HTR-8/SVneo (cell line): ENCODE measurements around the gene SGPP1.
"Not testable (repeated sequence)": the region's sequence is repeated elsewhere in the genome, so short reads cannot be mapped to it uniquely, and the experiment has no call there.

Experiments
- DNase-seq: peaks from one replicate; pipeline ENCODE4 v3.0.0; 2011; ENCODE audit warnings: low spot score, mixed read lengths; ENCODE audit not compliant: insufficient read length
- FAIRE-seq: peaks from 2 replicates; lab custom pipeline; 2011; peaks lifted over from hg19 to GRCh38; lab: Jason Lieb, UNC

The SGPP1 gene

DNA sequence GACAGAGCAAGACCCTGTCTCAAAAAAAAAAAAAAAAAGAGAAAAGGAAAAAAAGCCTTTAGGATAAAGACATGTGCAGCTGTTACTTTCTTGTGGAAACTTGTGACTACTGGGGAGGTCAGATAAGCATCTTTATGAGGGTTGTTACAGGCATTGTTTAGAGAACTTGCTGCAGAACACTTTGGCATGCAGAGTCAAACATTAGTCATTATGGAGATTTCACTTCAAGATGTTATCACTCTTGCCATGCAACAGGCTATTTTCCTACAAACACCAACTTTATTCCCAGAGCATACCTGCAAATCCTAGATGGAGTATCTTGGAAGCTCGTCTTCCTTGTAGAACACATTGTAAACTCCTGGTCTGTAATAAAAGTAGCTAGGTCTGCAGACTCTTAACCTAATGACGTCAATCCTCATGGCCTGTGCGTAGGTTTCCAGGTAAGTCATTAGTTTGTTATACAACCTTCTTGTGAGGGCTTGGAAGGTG lies 49.9 kb downstream of the SGPP1 start:
- FAIRE-seq = peak; percentile 99
- DNase-seq = peak; percentile 98

GRCh38 chr14:63676615-63677014 lies 51.2 kb downstream of the SGPP1 start:
- FAIRE-seq (no peak), DNase-seq (no peak)

DNA sequence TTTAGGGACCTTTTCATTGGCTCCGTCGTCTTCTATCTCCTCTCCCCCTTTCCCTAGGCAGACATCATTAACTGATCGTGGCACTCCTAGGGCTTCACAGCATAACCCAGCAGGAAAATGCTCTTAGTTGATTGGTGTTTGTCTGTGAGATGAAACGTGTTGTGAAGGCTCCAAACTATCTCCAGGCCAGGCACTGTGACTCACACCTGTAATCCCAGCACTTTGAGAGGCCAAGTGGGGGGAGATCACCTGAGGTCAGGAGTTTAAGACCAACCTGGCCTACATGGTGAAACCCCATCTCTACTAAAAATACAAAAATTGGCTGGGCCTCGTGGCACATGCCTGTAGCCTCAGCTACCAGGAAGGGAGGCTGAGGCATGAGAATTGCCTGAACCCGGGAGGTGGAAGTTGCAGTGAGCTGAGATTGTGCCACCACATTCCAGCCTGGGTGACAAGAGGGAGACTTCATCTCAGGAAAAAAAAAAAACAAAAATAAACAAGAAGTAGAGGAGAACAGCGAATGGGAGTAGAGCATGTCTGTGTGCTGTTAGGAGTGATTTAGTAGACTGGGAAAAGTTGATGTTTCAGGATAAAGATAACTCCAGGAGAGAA lies 53.9 kb downstream of the SGPP1 start:
- FAIRE-seq = peak; percentile 97
- no peak for DNase-seq

- FAIRE-seq = no peak
These were observed 54.6 kb downstream of the SGPP1 start for GRCh38 chr14:63673255-63673654.

DNA sequence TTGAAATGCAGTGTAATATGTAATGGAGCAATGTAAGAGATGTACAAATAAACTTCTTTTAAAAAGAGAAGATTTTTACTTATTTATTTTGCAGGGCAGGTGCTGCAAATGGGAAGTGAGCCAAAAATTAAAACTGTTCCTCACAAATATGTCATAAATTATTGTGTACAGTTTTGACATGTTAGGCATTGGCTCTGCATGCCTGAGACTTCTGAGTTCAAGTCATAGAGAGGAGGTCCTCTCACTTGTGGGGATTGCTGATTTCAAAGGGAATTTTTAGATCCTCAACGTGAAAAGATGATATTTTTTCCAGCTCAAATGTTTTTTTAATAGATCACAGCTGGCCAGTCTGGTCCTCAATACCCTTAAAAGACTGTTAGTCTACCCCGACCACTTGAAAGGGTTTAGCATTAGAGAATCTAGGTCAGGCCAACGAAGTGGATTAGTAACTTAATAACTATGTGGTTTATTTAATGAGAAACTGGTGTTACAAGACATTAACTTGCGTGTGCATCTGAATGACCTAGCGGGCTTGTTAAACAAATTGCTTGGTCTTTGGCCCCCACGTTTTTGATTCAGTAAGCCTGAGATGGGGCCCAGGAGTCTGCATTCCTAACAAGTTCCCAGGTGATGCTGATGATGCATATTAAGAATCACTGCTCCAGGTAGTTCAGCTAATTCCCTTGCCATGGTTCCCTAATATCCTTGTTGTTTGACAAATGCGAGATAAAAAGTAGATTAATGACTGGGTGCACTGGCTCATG lies 55.3 kb downstream of the SGPP1 start:
- no peak for FAIRE-seq

More at GRCh38 chr14:63673255-63673654, 54.6 kb downstream of the SGPP1 start:
- no peak for DNase-seq

GRCh38 chr14:63671987-63672386 lies 55.9 kb downstream of the SGPP1 start:
- peak; percentile 95 for FAIRE-seq
- no peak for DNase-seq

More for the DNA sequence above, 55.3 kb downstream of the SGPP1 start:
- DNase-seq = no peak

GRCh38 chr14:63670692-63671091 lies 57.2 kb downstream of the SGPP1 start:
- DNase-seq (no peak), FAIRE-seq (peak; percentile 72)

- DNase-seq = no peak
- FAIRE-seq = peak; percentile 89
These were observed 61.5 kb downstream of the SGPP1 start for GRCh38 chr14:63666335-63666734.

DNA sequence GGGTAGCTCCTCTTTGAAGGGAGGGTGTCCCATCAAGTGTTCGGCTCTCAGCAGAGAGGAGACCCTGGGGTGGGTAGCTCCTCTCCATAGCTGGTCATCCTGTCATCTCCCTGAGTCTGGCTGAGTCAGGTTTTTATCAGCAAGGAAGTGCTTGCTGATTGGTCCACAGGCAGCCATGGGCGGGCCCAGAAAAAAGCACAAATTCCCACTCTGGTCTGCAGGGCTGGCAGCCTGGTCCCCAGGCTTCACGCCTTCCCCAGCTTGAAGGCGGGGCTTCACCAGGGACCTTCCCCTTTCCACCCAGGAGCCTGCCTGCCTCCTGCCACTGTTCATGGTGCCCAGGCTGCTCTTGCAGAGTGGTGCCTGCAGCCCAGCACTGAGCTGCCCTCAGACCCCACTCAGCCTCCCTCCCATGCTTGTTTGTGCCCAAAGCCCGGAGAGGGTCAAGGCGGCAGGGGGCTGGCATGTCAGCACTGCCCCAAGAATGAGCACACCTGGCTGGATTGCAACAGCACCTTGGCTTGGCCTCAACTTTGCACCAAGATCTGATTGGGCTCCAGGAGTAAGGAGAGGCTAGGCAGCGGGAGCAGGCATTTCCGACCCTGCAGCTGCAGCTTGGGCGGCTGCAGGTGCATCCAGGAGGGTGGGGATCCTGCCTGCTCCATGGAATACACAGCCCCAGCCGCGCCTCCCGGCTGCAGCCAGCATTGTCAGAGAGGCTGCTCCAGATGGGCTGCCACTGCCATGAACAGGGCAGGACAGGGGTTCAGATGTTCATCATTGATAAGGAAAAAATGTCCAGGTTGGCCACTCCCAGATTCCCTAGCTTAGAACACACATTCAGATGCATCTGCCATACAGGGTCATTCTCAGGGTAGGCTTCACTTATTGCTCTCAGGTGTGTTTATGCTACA lies 64.2 kb downstream of the SGPP1 start:
- DNase-seq = no peak
- FAIRE-seq = no peak

DNA sequence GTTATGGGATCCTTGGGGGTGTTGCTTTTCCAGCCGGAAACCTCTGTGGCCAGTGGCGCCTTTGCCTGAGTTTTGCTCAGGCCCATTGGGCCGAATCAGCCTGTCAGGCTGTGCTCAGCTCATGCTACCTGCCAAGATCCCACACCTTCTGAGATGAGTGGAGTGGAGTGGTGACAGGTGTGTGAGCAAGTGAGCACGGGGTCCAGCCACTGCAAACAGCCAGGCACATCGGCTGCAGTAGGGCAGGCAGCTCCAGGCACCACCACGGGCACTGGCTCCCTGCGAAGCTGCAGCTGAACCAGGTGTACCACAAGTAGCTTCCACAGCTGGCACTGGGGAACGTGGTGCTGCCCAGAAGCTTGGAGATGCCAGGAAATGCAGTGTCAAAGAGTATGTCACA lies 65.1 kb downstream of the SGPP1 start:
- peak; percentile 99 for FAIRE-seq
- DNase-seq = no peak

DNA sequence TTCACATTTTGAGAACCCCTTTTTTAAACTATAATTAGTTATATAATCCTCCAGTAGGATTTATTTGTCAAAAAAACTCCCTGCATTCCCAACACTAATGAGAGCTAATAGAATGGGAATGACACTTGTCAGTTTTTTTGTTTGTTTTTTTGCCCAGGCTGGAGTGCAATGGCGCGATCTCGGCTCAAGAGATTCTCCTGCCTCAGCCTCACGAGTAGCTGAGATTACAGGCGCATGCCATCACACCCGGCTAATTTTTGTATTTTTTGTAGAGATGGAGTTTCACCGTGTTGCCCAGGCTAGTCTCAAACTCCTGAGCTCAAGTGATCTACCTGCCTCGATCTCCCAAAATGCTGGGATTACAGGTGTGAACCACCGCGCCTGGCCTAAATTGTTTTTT lies 66.0 kb downstream of the SGPP1 start:
- not testable (repeated sequence) for DNase-seq, FAIRE-seq

DNA sequence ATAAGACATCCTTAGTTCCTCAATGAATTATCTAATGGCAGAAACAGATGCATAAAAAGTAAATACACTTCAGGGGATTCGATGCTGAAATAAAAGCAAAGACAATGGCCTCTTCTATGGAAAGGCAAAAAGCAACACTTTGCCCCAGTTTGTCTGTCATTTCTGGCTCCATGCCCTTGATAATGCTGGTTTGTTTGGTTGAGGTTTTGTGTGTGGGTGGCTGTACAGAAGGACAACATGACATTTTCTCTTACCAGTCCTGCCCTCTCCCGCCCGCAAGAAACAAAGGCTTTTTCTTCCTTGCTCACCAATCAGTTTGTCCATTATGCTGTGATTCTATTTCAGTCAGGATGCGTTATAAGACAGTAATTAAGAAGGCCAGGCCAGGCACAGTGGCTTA lies 68.1 kb downstream of the SGPP1 start:
- FAIRE-seq (no peak), DNase-seq (no peak)

DNA sequence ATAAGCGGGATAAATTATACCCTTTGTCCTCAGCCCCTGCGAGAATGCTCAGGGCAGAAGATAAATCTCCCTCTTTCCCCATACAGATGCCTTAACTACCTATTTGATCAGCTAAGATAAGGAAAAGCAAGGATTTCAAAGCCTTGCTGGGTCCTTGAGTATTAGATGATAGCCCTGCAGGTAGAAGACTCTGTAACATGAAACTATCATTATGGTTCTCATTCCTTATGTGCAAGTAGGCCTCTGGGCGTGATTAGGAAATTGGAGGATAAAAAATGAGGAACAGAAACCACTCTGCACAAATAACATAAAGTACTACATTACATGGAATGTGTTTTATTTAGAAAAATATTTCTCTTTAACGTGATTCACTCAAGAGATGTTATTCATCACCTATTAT lies 71.7 kb downstream of the SGPP1 start:
- FAIRE-seq (no peak), DNase-seq (no peak)

- DNase-seq (no peak), FAIRE-seq (peak; percentile 71)
These were observed 72.9 kb downstream of the SGPP1 start for GRCh38 chr14:63654936-63655335.

GRCh38 chr14:63654346-63654745 lies 73.5 kb downstream of the SGPP1 start:
- FAIRE-seq (no peak), DNase-seq (no peak)

- FAIRE-seq (no peak), DNase-seq (no peak)
These were observed 75.5 kb downstream of the SGPP1 start for GRCh38 chr14:63652406-63652805.

- FAIRE-seq (no peak), DNase-seq (no peak)
These were observed 77.5 kb downstream of the SGPP1 start for GRCh38 chr14:63650256-63650952.

GRCh38 chr14:63647696-63648410 lies 80.0 kb downstream of the SGPP1 start:
- peak; percentile 96 for FAIRE-seq
- no peak for DNase-seq

GRCh38 chr14:63644741-63645140 lies 83.1 kb downstream of the SGPP1 start:
- DNase-seq (no peak), FAIRE-seq (peak; percentile 88)
